PC-9 (cell line): ENCODE data around the gene NUCB2.

Experiments
- EZH2 ChIP-seq: fragments of 200-600 bp; sonication (generic); IDR thresholded peaks from 2 replicates; pipeline ENCODE4 v1.8.0; 2017; ENCODE audit warnings: antibody characterized with exemption, low read depth
- TF ChIP-seq, protein P1 (sequence below): fragments of 200-600 bp; sonication (generic); conservative IDR thresholded peaks from 2 replicates; pipeline ENCODE4 v1.6.1; 2017; ENCODE audit warnings: mixed run types, antibody characterized with exemption, mild to moderate bottlenecking, moderate library complexity

DNA sequence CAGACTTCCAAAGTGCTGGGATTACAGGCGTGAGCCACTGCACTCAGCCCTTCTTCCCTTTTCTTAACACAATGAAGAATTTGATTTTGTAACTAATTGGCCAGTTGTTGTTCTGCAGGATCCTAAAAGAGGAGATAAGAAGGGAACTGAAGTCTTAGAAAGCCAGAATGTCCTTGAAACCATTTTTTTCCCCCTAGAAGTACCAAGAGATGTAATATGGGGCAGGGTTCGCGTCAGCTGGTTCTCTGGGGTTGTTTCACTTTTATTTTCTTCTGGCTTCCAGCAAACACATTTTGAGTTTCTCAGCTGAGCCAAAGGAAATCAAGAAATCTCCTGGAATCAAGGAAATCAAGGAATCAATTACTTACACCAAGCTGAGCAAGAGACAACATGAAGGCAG, 7.6 kb upstream of the NUCB2 start:
- TF ChIP-seq, protein P1, sequence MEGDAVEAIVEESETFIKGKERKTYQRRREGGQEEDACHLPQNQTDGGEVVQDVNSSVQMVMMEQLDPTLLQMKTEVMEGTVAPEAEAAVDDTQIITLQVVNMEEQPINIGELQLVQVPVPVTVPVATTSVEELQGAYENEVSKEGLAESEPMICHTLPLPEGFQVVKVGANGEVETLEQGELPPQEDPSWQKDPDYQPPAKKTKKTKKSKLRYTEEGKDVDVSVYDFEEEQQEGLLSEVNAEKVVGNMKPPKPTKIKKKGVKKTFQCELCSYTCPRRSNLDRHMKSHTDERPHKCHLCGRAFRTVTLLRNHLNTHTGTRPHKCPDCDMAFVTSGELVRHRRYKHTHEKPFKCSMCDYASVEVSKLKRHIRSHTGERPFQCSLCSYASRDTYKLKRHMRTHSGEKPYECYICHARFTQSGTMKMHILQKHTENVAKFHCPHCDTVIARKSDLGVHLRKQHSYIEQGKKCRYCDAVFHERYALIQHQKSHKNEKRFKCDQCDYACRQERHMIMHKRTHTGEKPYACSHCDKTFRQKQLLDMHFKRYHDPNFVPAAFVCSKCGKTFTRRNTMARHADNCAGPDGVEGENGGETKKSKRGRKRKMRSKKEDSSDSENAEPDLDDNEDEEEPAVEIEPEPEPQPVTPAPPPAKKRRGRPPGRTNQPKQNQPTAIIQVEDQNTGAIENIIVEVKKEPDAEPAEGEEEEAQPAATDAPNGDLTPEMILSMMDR = no peak
- TF ChIP-seq EZH2 = no peak
